GM21576 (cell line): Measurements from ENCODE around the gene GNB5.
"Not testable (repeated sequence)": the region's sequence is repeated elsewhere in the genome, so short reads cannot be mapped to it uniquely, and the experiment has no call there.

Experiments used
- ATAC-seq: cut with Tn5 transposase; IDR thresholded peaks from one replicate; pipeline ENCODE4 v1.9.1; 2021; ENCODE audit warnings: mild to moderate bottlenecking, moderate library complexity; ENCODE audit not compliant: unreplicated experiment

The GNB5 gene

DNA sequence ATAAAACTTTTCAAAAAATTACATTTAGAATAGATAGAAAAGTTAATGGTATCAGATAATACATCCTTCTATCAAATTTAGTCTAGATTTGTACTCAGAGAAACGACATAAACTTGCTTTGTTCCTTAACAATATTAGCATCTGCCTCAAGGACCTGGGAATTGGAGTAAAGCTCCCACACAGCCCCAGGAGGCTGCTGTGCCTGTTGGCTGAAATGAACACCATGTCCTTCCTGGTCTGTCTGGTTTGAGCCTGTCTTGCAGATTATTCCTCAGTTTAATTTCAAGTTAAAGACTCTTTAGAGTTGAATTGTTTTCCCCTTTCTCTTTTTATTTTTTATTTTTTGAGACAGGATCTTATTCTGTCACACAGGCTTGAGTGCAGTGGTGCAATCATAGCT is 19.4 kb downstream of the GNB5 start:
- no peak for ATAC-seq

DNA sequence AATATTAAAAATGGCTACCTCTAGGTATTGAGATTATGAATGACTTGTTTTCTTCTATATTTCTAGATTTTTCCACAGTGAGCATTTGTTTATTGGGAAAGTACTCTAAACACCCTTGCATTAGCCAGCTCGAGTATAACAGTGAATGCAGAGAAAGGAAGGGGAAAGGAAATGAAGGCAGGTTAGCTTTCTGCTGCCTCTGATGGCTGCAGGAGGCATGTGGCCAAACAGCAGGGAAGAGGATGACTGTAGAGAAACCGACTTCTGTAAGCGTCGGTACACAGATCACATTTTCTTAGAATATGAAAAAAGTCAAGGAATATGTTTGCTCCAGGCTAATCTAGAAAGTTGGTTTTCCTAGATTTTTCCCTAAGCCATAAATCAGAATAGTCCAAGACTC is 19.8 kb downstream of the GNB5 start:
- ATAC-seq = no peak

DNA sequence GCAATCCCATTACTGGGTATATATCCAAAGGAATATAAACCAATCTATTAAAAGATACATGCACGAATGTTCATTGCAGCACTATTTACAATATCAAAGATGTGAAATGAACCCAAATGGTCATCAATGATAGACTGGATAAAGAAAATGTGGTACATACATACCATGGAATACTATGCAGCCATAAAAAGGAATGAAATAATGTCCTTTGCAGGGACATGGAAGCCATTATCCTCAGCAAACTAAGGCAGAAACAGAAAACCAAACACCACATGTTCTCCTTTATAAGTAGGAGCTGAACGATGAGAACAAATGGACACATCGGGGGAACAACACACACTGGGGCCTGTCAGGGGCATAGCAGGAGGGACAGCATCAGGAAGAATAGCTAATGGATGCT is 21.0 kb downstream of the GNB5 start:
- ATAC-seq = not testable (repeated sequence)

DNA sequence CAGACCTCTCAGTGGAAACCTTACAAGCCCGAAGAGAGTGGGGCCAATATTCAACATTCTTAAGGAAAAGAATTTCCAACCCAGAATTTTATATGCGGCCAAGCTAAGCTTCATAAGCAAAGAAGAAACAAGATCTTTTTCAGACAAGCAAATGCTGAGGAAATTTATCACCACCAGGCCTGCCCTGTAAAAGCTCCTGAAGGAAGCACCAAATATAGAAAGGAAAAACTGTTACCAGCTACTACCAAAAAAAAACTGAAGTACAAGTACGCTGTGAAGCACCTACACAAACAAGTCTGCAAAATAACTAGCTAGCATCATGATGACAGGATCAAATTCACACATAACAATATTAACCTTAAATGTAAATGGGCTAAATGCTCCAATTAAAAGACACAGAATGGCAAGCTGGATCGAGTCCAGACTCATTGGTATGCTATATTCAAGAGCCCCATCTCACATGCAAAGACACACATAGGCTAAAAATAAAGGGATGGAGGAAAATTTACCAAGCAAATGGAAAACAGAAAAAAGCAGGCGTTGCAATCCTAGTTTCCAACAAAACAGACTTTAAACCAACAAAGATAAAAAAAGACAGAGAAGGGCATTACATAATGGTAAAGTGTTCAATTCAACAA is 25.6 kb downstream of the GNB5 start:
- not testable (repeated sequence) for ATAC-seq

DNA sequence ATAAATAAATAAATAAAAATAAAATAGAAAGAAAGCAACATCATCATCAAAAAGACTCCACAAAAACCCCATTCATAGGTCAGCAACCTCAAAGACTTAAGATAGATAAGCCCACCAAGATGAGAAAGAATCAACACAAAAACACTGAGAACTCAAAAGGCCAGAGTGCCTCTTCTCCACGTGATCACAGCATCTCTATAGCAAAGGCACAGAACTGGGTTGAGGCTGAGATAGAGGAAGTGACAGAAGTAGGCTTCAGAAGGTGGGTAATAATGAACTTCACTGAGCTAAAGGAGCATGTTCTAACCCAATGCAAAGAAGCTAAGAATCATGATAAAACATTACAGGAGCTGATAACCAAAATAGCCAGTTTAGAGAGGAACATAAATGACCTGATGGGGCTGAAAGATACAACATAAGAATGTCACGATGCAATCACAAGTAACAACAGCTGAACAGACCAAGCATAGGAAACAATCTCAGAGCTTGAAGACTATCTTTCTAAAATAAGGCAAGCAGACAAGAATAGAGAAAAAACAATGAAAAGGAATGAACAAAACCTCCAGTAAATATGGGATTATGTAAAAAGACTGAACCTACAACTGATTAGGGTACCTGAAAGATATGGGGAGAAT is 26.4 kb downstream of the GNB5 start:
- no peak for ATAC-seq

DNA sequence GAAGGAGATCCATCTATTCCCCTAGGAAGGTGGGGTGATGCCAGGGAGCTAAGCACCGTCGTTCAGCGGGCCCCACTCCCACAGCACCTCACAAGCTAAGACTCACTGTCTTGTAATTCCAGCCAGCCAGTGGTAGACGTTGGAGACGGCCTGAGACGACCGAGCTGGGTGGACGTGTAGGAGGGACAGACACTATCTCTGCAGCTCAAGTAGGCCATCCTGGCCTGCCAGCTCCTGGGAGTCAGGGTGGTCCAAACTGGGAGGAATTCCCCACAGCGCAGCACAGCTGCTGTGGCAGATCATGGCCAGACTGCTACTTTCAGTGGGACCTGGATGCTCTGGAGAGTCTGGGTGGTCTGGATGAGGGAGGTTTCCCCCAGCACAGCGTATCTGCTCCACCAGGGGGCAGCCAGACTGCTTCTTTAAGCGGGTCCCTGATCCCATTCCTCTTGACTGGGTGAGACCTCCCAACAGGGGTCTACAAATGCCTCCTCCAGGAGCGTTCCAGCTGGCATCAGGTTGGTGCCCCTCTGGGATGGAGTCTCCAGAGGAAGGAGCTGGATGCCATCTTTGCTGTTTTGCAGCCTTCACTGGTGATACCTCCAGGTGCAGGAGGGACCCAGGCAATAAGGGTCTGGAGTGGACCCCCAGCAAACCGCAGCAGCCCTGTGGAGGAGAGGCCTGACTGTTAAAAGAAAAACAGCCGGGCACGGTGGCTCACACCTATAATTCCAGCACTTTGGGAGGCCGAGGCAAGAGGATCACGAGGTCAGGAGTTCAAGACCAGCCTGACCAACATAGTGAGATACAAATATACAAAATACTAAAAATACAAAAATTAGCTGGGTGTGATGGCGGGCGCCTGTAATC is 27.6 kb downstream of the GNB5 start:
- no peak for ATAC-seq

DNA sequence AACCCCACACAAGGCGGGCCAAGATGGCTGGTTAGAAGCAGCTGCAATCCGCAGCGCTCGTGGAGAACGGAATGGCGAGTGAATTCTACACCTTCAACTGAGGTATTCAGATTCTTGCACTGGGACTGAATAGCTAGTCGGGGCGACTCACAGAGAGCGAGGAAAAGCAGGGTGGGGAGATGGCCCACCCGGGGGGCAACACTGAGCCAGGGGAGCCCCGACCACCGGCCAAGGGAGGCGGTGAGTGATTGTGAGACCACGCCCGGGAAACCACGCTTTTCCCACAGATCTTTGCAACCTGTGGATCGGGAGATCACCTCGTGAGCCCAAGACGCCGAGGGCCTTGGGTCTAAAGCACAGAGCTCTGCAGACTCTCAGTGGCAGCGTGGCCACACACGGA is 28.3 kb downstream of the GNB5 start:
- ATAC-seq = no peak

DNA sequence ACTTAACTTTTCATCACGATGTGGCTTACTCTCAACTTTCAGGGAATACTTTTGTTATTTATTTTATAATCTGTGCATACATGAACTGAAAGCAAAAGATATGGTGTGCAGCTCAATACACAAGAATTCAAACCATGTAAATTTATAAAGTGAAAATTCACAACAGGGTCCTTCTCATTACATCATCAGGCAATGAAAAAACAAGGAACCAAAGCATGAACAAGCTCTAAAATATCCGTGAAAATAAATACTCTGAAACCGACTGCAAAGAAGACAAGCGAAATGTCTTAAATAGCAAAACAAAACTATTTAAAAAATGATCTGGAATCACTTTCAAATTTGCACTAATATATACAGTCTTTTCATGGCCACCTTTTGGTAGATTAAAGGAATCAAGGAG is 28.9 kb downstream of the GNB5 start:
- no peak for ATAC-seq

DNA sequence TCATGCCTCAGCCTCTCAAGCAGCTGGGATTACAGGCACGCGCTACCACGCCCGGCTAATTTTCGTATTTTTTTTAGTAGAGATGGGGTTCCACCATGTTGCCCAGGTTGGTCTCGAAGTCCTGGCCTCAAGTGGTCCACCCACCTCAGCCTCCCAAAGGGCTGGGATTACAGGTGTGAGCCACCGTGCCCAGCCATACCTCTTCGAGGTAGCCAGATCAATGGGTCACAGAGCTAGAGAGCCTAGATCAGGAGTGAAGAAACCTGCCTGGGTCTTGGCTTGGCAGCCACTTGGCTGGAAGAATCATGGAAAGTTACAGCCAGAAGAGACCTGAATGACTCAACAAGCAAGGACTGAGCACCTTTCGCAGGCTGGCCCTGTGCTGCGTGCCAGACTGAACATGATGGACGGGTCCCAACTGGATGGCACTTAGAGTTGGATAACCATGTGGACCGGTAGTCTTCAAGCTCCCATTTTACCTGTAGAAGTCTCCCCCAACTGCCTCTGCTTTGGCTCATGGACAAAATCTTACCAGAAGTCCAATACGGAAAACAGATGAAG is 29.7 kb downstream of the GNB5 start:
- ATAC-seq = no peak

DNA sequence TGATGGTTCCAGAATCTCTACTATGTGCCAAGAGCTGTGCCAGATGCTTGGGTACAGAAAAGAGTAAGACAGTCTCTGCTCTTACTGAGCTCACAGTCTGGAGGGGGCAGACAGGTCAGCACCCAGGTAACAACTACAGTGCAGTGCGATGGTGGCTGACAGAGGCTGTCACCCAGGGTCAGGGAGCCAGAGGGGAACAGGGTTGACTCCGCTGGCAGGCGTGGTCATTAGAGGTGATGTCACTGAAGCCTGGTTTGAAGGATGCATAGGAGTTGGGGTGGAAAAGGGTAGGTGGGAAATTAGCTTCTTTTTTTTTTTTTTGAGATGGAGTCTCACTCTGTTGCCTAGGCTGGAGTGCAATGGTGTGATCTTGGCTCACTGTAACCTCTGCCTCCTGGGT is 31.5 kb downstream of the GNB5 start:
- no peak for ATAC-seq

DNA sequence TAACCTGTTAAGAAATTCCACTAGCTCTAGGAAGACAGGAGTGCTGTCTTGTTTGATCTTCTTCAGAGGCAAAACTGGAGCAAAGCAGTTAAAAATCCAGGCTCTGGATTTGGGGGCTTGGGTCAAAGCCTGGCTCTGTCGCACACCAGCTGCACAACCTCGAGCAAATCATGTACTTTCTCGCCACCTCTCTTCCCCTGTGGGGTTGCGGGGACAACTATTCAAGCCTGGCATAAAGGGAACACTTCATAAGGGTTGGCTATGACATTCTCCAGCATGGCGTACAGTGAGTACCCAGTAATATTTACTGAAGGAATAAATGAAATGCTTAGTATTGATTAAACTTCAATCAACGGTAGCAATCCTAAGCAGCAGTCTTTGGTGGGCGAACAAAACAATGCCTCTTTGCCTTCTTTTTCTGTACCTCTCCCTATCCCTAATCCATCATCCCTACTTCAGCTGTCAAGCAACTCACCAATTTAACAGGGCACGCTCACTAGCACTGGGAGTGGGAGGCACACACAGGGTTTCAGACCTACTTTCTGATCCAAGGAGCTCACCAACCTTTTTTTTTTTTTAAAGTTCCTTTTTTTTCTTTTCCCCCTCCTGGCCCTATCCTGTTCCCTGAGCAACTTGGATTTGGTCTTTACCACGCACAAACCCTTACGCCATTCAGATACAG is 33.0 kb downstream of the GNB5 start:
- no peak for ATAC-seq

DNA sequence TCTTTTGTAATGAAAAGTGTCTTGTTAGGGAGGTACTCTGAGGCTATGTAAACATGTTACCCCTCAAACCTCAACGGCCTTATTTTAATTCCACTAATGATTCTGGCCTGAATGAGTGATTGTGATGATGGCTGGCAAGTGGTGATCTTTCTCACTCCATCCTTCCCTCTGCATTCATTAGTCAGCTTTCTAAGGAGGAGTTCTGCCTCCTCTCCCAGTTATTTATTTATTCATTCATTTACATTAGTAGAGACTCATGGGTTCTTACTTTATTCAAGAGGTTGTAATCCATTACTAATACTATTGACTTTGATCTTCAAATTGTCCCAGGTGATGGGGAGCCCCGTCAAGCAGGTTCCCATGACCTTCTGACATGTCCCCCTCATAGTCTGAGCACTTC is 35.3 kb downstream of the GNB5 start:
- no peak for ATAC-seq

DNA sequence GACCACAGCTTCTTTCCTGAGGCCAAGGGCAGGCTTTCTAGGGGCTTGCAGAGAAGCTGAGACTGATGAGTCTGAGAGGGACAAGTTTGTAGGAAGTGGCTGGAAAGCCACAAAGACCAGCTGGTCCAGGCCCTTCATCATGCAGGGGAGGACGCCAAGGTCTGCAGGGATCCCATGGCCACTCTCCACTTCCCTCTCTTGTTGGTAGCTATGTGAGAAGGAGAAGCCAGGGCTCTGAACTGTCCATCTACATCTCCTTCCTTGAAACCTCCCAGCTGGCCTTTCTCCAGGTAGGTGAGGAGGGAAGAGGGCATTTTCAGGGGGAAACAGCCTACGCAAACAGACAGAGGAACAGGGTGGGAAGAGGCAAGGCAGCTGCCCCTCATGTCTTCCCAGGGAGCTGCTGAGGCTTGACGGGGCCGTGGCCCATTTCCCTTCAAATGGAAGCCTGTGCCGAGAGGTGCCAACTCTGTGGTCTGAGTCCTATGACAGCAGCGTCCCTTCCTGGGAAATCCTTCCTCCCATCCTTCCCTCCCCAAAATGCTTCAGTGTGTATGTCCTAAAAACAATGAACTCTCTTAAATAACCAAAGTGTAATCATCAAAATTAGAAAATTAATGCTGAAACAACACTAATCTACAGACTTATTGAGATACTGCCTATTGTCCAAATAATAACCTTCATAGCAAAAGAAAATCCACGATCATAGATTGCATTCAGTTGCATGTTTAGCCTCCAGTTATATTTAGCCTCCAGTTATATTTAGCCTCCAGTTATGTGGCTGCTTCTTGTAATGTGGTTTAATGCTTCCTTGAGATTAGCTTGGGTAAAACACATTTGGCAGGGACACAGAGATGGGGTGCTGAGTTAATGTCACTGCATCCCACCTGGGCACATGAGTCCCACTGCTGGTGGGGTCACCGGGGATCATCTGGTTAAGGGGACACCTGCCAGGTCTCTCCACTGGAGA is 36.0 kb downstream of the GNB5 start:
- ATAC-seq = no peak

DNA sequence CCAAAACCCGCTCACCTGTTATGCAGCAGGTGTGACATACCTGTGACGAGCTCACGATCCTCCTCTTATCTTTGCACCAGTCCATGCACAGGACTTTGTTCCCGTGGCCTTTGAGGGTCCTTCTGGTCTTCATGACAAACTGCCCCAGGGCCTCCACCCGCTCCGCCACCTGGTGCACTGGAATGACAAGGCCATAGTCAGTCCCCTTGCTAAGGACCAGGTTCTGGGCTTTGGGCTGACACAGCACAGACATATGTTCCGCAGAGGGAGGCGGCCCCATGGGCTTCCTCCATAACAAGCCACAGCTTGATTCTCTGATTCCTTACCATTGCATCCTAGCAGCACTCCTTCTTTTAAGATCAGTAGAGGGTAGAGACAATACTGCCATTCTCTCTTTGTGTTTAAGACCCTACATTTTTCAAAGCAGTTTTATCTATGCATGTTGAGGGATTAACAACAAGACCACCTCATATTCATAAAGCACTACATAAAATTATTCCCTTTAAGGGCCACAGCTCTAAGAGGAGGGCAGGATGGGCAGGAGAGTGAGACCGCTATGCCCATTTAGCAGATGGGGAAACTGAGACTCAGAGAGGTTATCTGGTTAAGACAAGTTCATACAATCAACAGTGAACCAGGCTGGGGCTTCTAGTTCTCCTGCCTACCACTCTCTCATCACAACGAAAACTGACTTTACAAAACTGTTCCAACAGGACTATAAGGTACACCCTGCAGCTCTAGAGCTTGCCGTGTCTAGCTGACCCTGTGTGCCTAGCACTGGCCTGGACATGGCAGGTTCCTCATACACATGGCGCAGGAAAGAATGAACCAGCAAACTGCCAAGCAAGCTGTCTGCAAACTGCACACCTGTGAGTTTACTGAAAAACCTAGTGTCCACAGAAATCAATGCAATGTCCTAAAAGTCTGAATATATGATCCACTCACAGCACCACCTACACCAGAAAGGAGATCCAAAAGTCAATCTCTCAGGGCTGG is 37.0 kb downstream of the GNB5 start:
- no peak for ATAC-seq

DNA sequence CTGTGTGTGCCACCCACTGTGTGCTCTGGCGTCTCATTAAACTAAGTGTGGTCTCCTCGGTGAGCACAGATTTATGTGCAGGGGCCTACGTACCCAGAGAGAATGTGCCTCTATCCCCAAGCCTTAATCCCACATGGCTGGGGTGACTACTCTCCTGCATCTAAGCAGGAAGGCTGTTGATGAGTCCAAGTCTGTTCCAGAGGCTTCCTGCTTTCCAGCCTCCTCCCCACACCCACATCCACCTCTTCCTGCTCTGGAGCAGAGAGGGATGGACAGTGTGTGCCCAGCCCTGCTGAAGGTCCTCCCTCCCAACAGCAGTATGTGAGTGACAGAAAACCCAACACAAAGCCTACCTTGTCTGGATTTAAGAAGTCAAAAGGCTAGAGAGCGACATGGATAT is 39.8 kb downstream of the GNB5 start:
- no peak for ATAC-seq

DNA sequence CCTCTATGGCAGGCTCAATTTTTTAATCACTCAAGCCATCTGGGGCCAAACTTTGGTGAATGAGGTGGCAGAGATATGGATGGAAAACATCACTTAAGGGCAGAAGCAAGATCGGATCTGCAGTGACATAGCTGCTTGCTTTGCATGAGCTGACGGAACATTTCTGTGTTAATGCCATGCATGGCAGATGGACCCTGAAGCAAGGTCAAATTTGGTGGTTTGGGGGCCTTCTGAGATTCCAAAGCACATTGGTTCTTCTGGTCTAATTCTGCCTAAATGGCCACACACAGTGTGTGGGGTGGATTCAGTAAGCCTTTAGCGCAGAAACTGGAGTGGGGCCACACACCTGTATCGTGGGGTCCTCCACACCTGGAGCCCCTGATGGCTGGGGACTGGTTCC is 40.3 kb downstream of the GNB5 start:
- no peak for ATAC-seq

DNA sequence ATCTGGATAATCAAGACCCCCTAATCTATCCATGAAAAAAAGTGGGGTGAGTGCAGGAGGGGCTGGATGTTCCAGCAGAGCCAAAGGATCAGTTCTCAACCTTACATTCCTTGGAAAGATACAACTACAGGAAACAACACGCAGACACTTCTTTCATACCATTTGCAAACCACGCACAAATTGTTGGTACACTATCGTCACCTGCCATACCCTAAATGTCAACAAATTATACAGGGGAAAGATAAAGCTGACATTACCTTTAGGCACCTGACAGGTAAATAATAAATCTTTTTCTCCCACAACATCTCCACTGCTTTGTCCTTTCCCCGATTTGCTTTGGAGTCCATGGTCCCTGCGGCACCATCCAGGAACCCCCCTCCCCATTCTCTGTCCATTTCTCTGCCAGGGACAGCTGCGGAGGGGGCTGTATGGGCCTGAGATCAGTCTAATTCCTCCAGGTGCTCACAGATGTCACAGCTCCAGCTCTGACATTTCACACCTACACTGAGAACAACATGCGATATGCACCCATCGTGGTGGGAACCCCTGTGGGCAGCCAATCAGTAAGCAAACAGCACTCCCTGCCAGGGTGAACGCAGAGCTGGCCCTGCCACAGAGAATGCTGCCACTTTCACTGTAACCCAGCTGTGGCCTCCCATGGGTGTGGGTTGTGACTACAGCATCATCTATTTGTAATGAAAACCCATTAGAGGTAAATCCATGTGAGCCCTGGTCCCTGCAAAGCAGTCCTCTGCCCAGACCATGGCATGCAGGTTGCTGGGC is 41.0 kb downstream of the GNB5 start:
- no peak for ATAC-seq

DNA sequence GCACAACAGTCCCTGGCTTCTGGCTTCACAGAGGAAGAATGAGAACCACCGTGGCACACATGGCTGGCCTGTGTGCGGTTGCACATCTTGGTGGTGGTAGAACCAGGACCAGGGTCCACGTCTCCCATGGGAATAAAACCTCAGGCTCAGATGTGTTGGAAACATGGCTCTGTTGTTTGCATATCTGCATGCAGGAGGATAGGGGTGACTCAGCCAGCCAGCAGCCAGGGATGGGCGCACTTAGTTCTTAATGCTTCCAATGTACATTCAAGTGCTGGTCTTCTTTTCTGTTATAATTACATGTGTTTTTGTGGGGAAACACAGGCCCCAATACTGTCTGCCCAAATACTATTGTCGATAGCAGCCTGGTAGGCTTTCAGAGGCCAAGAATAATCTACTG is 42.8 kb downstream of the GNB5 start:
- no peak for ATAC-seq
